Measurements from ENCODE around the gene QRICH2.

Gene QRICH2

GRCh38 chr17:76278952-76279741, 28.9 kb downstream of the QRICH2 start:
- H3K36me3 Mint-ChIP-seq = no peaks in the 10 kb centered on the region
- CTCF ChIA-PET = interaction anchor here (0.6 to 7.6 kb wide), 57 partner anchors 10 to 374 kb away, joined by 3 to 215 read pairs (median 5); partner anchors contain the start of genes CDK3, EXOC7, MRPL38 and PRPSAP1
- peak; percentile 90 for DNase-seq
- peaks cover 4% of the 10 kb centered on the region for H3K27me3 Mint-ChIP-seq
- H3K27ac Mint-ChIP-seq = peak overlapping the region; percentile 52
- H3K4me3 Mint-ChIP-seq = no peak overlapping the region
- peaks cover 16% of the 10 kb centered on the region for H3K4me1 Mint-ChIP-seq
- H3K9me3 Mint-ChIP-seq = no peaks in the 10 kb centered on the region

- CTCF ChIA-PET = interaction anchor here (1.1 to 7.6 kb wide), 15 partner anchors 10 to 265 kb away, joined by 3 to 215 read pairs (median 9); partner anchors contain the start of gene EXOC7
- Mint-ChIP-seq H3K36me3 (no peaks in the 10 kb centered on the region), H3K4me1 (peaks cover 24% of the 10 kb centered on the region), H3K27me3 (peaks cover 4% of the 10 kb centered on the region), H3K4me3 (no peak overlapping the region), H3K9me3 (no peaks in the 10 kb centered on the region), H3K27ac (peak overlapping the region; percentile 45)
- DNase-seq = no peak
These were observed 29.7 kb downstream of the QRICH2 start for GRCh38 chr17:76278268-76278908.

GRCh38 chr17:76277300-76278267, 30.5 kb downstream of the QRICH2 start:
- no peaks in the 10 kb centered on the region for H3K36me3 Mint-ChIP-seq
- DNase-seq = peak; percentile 29
- no peaks in the 10 kb centered on the region for H3K9me3 Mint-ChIP-seq
- peaks cover 32% of the 10 kb centered on the region for H3K4me1 Mint-ChIP-seq
- no peak overlapping the region for H3K4me3 Mint-ChIP-seq
- H3K27ac Mint-ChIP-seq = no peak overlapping the region
- H3K27me3 Mint-ChIP-seq = peaks cover 1% of the 10 kb centered on the region
- CTCF ChIA-PET = interaction anchor here (1.1 to 7.6 kb wide), 10 partner anchors 11 to 264 kb away, joined by 3 to 215 read pairs (median 10); partner anchors contain the start of gene EXOC7

GRCh38 chr17:76276461-76277299, 31.4 kb downstream of the QRICH2 start:
- H3K36me3 Mint-ChIP-seq = peaks cover 2% of the 10 kb centered on the region
- CTCF ChIA-PET = interaction anchor here (4.5 to 7.6 kb wide), 2 partner anchors 96 to 154 kb away, joined by 23 to 215 read pairs; no protein-coding TSS in a partner anchor
- peaks cover 41% of the 10 kb centered on the region for H3K4me1 Mint-ChIP-seq
- peak overlapping the region; percentile 55 for H3K27ac Mint-ChIP-seq
- peak; percentile 28 for DNase-seq
- peaks cover 5% of the 10 kb centered on the region for H3K27me3 Mint-ChIP-seq
- no peaks in the 10 kb centered on the region for H3K9me3 Mint-ChIP-seq
- no peak overlapping the region for H3K4me3 Mint-ChIP-seq

- peak; percentile 32 for DNase-seq
- no peaks in the 10 kb centered on the region for H3K9me3 Mint-ChIP-seq
- H3K4me1 Mint-ChIP-seq = peaks cover 47% of the 10 kb centered on the region
- CTCF ChIA-PET = interaction anchor here (0.7 to 4.5 kb wide), 3 partner anchors 95 to 153 kb away, joined by 3 to 23 read pairs (median 4); no protein-coding TSS in a partner anchor
- no peak overlapping the region for H3K4me3 Mint-ChIP-seq
- peak overlapping the region; percentile 63 for H3K27ac Mint-ChIP-seq
- peaks cover 8% of the 10 kb centered on the region for H3K36me3 Mint-ChIP-seq
- H3K27me3 Mint-ChIP-seq = peaks cover 5% of the 10 kb centered on the region
These were observed 32.0 kb downstream of the QRICH2 start for GRCh38 chr17:76276069-76276431.

GRCh38 chr17:76275382-76276068, 32.6 kb downstream of the QRICH2 start:
- peak; percentile 38 for DNase-seq
- no peak overlapping the region for H3K4me3 Mint-ChIP-seq
- CTCF ChIA-PET = interaction anchor here (0.7 to 4.5 kb wide), 6 partner anchors 30 to 156 kb away, joined by 3 to 26 read pairs (median 4); no protein-coding TSS in a partner anchor
- peaks cover 5% of the 10 kb centered on the region for H3K27me3 Mint-ChIP-seq
- H3K4me1 Mint-ChIP-seq = peaks cover 52% of the 10 kb centered on the region
- no peaks in the 10 kb centered on the region for H3K9me3 Mint-ChIP-seq
- H3K27ac Mint-ChIP-seq = peak overlapping the region; percentile 64
- peaks cover 13% of the 10 kb centered on the region for H3K36me3 Mint-ChIP-seq

- Mint-ChIP-seq H3K4me3 (no peak overlapping the region), H3K4me1 (peaks cover 61% of the 10 kb centered on the region), H3K27me3 (peaks cover 5% of the 10 kb centered on the region), H3K36me3 (peaks cover 21% of the 10 kb centered on the region), H3K9me3 (no peaks in the 10 kb centered on the region), H3K27ac (peak overlapping the region; percentile 62)
- CTCF ChIA-PET = interaction anchor here (0.8 to 4.5 kb wide), 8 partner anchors 27 to 155 kb away, joined by 3 to 26 read pairs (median 5); no protein-coding TSS in a partner anchor
- DNase-seq = peak; percentile 37
These were observed 33.7 kb downstream of the QRICH2 start for GRCh38 chr17:76274112-76274956.

GRCh38 chr17:76273445-76274111, 34.5 kb downstream of the QRICH2 start:
- CTCF ChIA-PET = interaction anchor here (0.6 to 4.5 kb wide), 6 partner anchors 29 to 674 kb away, joined by 3 to 26 read pairs (median 5); no protein-coding TSS in a partner anchor
- H3K27me3 Mint-ChIP-seq = peaks cover 5% of the 10 kb centered on the region
- peak; percentile 39 for DNase-seq
- peaks cover 66% of the 10 kb centered on the region for H3K4me1 Mint-ChIP-seq
- peaks cover 27% of the 10 kb centered on the region for H3K36me3 Mint-ChIP-seq
- no peak overlapping the region for H3K4me3 Mint-ChIP-seq
- H3K9me3 Mint-ChIP-seq = no peaks in the 10 kb centered on the region
- peak overlapping the region; percentile 93 for H3K27ac Mint-ChIP-seq

GRCh38 chr17:76272541-76273444, 35.3 kb downstream of the QRICH2 start:
- peak overlapping the region; percentile 93 for H3K27ac Mint-ChIP-seq
- peaks cover 5% of the 10 kb centered on the region for H3K27me3 Mint-ChIP-seq
- peaks cover 71% of the 10 kb centered on the region for H3K4me1 Mint-ChIP-seq
- H3K4me3 Mint-ChIP-seq = peak overlapping the region; percentile 59
- H3K36me3 Mint-ChIP-seq = peaks cover 34% of the 10 kb centered on the region
- DNase-seq = peak; percentile 60
- CTCF ChIA-PET = interaction anchor here (0.6 to 4.5 kb wide), 4 partner anchors 92 to 673 kb away, joined by 3 to 26 read pairs (median 17); no protein-coding TSS in a partner anchor
- H3K9me3 Mint-ChIP-seq = no peaks in the 10 kb centered on the region

GRCh38 chr17:76271669-76272540, 36.2 kb downstream of the QRICH2 start:
- peak overlapping the region; percentile 96 for H3K4me3 Mint-ChIP-seq
- peak overlapping the region; percentile 93 for H3K27ac Mint-ChIP-seq
- peaks cover 5% of the 10 kb centered on the region for H3K27me3 Mint-ChIP-seq
- no peaks in the 10 kb centered on the region for H3K9me3 Mint-ChIP-seq
- CTCF ChIA-PET = interaction anchor here (0.8 to 4.5 kb wide), 7 partner anchors 16 to 152 kb away, joined by 3 to 26 read pairs (median 3); no protein-coding TSS in a partner anchor
- peaks cover 42% of the 10 kb centered on the region for H3K36me3 Mint-ChIP-seq
- DNase-seq = peak; percentile 86
- H3K4me1 Mint-ChIP-seq = peaks cover 68% of the 10 kb centered on the region
